ENCODE measurements around the gene UBE2F. TPM values are rescaled to one million over a fixed set of nuclear protein-coding genes. Genes with fewer than 3 reads are reported as not detected.
"Not testable (repeated sequence)": the region's sequence is repeated elsewhere in the genome, so short reads cannot be mapped to it uniquely, and the experiment has no call there.

Gene UBE2F
- total RNA-seq, 1 donor from 2014 or later = 31.2 TPM

DNA sequence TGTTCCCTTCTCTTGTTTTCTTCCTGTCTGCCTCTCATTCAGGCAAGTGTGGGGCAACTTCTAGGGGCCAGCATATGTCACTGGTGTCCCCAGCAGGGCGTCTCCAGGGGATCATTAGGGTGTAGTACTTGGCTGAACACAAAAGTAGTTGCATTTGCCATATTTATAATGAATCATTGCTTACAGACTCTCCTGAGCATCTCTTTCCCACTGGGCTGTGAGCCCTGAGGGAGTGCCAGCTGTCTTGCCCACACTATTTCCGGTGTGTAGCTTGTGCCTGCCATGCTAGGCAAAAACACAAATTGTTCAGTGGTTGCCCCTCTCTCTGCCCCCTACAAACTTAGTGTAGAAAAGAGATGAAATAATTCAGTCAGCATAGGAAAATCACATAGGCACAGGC, 53.1 kb downstream of the UBE2F start:
- no peak for DNase-seq (ENCODE audit: low read depth in 2 of 2)

DNA sequence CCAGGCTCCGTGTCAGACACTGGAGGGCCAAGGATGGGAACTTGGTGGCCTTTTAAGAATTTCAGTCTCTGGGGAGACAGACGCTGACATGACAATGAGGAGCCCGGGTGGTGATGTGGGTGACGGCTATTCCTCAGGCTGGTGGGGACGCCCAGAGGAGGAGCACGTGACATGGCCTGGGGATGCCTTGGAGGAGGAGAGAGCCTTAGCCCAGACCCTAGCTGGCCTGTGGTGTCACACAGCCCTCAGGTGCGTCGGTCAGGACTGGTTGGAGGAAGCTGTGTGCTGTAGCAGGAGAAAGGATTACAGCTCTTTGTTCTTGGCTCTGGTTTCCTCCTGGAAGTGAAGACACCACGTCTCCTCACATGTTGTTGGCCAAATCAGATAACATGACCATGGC, 54.0 kb downstream of the UBE2F start:
- DNase-seq (ENCODE audit: low read depth in 2 of 2) = no peak

DNA sequence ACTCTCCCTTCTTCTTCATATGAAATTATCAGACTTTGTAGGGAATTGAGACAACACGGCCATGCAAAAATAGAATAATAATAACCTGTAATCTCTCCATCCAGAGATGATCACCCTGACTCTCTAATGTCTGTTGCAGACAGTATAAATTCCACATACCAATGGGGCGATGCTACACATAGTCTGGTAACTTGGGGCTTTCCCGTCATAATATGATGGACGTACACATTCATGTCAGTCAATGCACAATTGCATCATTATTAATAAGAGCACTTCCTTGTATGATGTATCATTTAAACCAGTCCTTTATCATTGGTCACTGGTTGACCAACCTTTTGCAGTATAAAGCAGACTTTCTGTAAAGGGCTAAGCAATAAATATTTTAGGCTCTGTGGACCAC, 54.5 kb downstream of the UBE2F start:
- no peak for DNase-seq (ENCODE audit: low read depth in 2 of 2)

DNA sequence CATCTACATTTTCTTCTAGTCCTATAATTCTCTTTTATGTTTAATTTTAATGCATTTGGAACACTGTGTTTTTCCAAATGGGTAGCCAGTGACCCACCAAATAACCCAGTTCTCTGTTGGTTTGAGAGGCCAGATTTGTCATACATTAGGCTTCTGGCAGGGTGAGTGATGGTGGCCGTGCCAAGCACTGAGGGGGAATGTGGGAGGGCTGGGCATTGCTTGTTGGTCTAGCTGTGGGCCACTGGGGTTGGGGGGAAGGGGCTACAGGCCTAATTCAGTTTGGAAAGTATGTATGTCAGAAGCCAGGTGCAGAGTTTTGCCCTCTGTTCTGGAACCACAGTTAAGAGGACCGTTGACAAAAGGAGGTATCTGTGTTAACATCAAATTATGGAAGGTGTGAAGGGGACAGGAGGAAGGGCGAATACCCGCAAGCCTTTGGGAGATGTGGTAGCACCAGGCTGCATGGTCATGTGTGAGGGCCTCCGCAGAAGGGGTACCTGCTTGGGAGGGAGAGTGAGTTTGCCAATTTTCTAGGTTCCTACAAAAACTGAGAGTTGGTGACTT, 55.9 kb downstream of the UBE2F start:
- no peak for DNase-seq (ENCODE audit: low read depth in 2 of 2)

DNA sequence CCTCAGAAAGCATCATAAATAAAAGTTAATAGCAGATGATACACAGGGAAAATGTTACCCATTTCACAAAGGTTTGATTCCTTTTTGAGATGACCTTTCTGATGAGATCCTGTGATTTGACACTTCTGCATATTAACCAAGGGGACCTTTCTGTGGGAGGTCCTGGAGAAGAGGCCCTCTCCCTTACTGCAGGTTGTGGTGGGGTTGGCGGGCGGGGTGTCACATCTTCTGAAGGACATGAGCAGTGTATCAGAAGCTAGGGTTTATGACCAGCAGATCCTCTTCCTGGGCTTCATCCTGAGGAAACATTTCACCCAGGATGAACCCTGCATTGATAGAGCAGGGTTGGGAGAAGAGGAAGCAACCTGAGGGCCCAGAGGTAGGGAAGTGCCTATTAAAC, 56.8 kb downstream of the UBE2F start:
- no peak for DNase-seq (ENCODE audit: low read depth in 2 of 2)

DNA sequence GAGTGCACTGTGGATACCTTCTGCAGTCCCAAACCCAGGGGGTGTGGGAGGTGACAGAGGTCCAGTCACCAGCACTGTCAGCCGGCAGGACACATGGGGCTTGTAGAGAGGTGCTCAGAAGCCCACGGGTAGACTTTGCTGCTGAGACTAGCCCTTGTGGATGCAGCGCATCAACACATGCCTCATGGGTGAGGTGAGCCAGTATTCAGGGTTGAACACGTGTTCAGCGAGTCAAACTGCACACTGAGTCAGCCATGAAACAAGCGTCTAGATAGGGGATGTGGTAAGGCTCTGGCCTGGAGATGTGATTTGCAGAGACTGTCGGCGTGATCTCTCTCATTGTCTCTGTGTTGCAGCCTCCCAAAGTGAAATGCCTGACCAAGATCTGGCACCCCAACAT, 58.2 kb downstream of the UBE2F start:
- DNase-seq (ENCODE audit: low read depth in 2 of 2) = no peak

DNA sequence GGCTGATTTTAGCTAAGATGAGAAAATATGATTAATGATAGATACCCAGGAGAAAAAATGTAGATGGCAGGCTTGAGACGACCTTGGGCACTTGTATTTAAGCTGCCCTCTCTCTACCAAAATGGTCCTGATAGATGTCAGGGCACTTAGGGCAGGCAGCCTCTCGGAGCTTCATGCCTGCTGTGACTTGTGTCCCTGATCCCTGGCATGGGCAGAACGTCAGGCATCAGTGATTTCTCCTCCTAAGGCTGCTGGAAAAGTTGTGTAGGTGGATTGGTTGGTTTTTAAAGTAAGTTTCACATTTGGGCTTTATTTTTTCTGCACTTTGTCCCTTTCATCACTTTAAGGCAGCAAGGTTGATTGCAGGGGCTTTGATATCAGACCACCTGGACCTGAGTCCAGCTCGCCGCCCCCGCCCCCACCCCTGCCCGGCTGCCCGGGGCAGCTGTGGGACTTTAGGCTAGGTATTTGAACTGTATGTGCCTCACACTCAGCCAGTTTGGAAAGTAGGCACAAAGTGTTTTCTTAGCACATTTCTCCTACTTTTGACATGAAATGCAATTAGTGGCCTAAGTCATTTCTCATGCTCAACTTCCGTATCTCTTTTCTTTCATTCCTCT, 59.0 kb downstream of the UBE2F start:
- no peak for DNase-seq (ENCODE audit: low read depth in 2 of 2)

DNA sequence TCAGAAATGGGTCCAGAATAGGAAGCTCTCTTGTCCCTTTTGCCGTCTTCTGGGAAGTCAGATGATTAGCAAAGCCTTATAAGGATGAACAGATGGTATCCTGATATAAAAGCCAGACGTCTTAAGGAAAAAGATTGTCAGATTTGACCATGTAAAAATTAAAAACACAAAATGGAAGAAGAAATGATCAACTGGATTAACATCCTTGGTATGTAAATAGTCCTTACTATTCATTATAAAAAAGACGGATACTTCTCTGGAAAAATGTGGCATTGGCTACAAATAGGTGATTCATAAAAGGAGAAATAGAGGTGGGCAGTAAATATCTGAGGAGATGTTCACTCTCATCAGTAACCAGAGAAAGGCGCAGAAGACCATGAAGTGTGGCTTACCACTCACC, 60.2 kb downstream of the UBE2F start:
- no peak for DNase-seq (ENCODE audit: low read depth in 2 of 2)

DNA sequence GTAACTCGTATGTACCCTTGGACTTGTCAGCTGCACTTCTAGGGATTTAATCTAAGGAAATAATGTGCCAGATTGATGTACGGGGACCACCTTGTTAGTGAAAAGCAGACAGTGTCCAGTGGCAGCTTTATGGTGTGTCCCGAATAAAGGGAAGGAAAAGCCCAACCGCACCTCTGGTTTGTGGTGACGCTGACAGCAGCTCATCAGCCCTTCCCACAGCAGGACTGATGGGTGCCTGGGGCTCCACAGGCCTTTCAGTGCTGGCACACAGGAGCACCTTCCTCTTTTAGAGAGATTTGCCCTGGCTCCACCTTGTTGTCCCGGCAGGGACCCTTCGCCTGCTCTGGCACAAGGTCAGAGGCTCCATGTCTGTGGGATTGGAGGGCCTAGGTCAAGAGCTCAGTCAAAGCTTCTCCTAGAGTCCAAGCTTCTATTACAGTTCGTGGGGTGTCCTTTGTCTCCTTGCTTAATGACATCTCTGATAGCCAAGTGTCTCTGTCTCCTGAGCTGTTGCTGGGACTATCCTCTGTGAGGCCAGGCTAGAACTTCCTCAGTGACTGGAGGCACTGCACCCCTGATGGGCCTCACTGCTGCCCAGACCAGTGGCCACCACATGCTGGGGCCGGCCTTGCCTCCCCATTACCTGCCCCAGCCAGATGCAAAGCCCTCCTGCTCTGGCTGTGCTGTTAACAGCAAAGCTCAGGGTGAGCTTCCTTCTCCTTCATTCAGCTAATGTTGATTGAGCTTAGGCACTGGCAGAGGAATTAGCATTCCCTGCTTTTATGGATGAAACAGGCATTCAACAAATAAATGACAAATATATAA, 61.0 kb downstream of the UBE2F start:
- DNase-seq (ENCODE audit: low read depth in 2 of 2) = no peak

DNA sequence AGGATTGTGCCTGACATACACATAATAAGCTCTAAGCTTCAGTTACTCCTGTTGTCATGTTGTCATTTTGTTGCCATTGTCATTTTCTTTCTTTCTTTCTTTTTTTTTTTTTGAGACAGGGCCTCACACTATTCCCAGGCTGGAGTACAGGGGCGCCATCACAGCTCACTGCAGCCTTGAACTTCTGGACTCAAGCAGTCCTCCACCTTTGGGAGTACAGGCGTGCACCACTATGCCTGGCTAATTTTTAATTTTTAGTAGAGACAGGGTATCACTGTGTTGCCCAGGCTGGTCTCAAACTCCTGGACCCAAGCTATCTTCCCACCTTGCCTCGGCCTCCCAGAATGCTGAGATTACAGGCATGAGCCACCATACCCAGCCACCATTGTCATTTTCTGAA, 63.0 kb downstream of the UBE2F start:
- DNase-seq (ENCODE audit: low read depth in 2 of 2) = no peak

DNA sequence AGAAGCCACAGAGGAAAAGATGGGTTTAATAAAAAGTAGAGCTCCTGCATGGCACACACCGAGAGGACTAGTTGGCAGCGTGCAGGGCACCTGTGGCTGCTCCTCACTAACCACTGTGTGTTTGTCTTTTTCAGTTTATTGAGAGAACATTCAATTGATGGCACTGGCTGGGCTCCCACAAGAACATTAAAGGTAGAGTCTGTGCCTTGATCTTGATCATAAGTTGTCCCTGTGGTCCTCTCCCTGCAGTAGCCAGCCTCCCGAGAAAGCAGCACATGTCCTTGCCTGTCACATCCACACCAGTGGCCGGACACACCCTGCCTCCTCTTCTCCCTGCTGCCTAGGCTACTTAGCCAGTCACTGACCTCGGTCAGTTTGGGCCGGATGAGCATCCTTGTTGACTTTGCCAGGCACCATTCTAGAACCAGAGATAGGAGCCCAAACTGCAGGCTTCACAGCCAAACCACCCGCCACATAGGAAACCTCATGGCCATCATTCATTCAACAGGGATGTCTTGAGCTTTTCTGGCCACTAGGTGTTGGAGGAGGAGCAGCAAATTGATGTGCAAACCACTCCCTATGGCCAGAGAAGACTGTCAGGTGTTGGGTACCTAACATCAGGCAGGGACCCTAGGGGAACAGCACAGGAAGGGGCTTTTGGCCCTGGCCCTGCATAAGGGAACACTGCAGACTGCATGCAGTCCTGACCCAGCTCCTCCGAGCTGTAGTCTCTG, 63.8 kb downstream of the UBE2F start:
- no peak for DNase-seq (ENCODE audit: low read depth in 2 of 2)

DNA sequence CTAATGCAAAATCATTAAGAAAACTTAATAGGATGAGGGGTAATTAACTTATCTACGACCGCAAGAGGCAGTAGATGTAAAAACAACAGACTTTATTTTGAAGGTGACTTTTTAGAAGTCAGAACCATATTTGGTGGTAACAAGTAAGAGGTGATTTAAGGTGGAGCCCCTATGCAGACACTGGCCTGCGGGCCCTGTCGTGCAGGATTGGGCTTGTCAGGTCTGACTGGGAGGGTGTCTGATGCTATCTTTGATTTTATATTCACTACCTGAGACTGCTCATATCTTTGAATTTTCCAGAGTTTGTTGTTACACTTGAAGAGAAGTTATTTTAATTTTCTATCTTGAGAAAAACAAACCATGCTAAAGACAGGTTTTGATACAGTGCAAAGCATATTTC, 64.9 kb downstream of the UBE2F start:
- DNase-seq (ENCODE audit: low read depth in 2 of 2) = no peak

DNA sequence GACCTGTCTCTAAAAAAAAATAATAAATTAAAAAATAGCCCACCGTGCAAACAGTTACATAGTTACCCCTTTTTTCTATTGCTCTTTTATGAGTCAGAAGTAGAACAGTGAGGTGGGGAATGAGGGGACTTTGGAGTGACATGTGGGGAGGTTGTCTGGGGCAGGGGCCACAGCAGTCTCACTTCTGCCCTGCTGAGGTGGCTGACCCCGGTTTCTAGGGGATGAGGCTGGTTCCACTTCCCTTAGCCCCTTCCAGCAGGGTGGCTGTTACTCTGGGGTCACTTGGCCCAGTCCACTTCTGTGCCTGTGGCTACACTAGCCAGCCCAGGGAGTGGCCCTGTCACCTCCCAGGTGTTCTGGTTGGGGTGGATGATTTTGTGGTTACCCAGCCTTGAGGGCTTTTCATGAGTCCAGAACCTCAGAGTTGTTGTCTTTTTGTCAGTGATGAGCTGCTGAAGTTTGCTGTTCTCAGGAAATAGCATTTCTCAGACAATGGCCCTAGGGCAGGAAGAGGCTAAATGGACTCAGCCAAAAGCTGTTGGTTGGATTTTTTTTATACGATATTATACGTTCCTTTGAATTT, 66.0 kb downstream of the UBE2F start:
- no peak for DNase-seq (ENCODE audit: low read depth in 2 of 2)

DNA sequence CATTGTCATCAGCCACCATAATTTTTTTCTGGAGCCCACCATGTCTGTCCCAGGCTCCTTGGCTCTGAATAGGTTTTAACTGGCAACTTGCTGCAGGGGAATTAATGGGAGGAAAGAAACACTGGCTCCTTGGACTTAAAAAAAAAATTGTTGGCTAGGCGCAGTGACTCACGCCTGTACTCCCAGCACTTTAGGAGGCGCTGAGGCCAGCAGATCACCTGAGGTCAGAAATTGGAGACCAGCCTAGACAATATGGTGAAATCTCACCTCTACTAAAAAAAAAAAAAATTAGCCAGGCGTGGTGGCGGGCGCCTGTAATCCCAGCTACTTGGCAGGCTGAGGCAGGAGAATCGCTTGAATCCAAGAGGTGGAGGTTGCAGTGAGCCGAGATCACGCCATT, 67.2 kb downstream of the UBE2F start:
- DNase-seq (ENCODE audit: low read depth in 2 of 2) = not testable (repeated sequence)

DNA sequence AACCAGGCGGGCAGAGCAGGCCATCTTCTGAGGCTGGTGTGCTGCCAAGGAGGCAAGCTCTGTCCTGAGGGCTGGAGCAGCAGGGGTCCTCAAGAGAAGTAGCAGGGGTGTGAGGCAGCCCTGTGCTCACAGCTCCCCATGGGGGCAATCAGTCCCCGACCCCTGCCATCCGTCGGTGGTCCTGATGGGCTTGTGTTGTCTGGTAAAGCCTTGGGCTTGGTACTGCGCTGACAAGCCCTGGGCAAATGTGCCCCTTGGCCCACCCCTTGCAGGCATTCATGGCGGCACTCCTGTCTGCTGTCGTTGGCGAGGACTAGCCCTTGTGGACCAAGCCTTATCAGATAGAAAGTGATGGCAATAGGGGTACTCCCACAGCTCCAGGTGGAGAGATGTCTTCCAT, 71.4 kb downstream of the UBE2F start:
- no peak for DNase-seq (ENCODE audit: low read depth in 2 of 2)

DNA sequence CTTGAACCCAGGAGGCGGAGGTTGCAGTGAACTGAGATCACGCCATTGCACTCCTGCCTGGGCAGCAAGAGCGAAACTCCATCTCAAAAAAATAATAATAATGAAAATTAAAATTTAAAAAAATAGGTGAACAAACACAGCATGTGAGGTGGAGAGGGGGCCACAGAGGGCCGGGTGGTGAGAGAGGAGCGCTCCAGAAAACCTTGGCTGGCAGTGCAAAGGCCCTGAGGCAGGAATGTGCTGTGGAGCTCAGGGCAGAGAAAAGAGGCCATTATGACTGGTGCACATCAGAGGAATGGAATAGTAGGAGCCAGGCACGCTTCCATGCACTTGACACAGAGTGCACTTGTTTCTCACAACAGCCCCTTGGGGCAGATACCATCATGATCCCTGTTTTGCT, 72.3 kb downstream of the UBE2F start:
- no peak for DNase-seq (ENCODE audit: low read depth in 2 of 2)

DNA sequence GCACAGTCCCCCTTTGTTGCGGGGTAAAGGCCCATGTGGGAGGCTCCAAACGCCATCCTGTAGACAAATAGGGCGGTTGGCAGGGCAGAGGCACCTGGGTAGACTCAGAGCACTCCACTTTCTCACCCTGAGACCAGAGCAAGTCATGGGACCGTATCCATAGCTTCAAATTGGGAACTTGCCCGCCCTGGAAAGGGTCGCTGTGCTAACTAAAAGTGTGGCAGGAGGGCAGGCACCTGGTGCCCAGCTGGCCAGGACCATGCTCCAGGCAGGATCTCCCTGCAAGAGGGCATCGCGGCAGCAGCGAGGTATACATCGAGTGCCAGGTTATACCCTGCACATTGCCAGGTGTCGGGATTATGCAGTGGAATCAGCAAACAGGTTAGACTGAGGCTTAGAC, 73.2 kb downstream of the UBE2F start:
- no peak for DNase-seq (ENCODE audit: low read depth in 2 of 2)

DNA sequence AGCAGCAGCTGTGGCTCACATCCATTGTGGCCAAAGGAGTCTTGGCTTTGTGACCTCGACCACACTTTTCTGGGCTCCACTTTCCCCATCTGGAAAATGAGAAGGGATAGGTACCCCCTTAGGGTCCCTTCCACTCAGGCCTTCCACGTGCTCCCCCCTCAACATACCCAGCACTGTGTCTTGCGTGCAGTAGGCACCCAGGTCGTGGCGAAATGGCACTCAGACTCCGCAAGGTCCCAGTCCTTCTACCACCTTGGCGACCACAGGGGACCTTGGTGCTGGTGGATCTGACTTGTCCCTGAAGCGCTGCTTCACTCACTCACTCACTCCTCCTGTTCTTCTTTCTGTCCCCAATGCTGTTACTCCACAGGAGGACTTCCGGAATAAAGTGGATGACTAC, 74.1 kb downstream of the UBE2F start:
- DNase-seq (ENCODE audit: low read depth in 2 of 2) = no peak

DNA sequence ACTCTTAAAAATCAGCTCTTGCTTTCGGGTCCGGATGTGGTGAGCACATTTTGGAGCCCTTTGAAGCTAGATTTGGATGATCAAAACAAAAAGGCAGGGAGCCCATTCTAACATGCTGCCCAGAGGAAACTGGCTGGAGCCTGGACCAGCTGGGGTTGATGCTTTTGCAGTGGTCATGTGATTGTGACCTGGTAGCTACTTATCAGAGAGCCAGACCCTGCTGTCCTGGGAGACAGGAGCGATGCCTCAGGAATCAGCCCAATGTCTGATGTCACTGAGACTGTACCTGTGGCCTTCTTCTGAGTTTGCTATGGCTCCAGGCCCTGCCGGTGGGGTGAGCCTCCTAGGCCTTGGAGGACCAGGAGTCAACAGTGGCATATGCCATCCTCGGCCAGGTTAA, 75.3 kb downstream of the UBE2F start:
- DNase-seq (ENCODE audit: low read depth in 2 of 2) = no peak

DNA sequence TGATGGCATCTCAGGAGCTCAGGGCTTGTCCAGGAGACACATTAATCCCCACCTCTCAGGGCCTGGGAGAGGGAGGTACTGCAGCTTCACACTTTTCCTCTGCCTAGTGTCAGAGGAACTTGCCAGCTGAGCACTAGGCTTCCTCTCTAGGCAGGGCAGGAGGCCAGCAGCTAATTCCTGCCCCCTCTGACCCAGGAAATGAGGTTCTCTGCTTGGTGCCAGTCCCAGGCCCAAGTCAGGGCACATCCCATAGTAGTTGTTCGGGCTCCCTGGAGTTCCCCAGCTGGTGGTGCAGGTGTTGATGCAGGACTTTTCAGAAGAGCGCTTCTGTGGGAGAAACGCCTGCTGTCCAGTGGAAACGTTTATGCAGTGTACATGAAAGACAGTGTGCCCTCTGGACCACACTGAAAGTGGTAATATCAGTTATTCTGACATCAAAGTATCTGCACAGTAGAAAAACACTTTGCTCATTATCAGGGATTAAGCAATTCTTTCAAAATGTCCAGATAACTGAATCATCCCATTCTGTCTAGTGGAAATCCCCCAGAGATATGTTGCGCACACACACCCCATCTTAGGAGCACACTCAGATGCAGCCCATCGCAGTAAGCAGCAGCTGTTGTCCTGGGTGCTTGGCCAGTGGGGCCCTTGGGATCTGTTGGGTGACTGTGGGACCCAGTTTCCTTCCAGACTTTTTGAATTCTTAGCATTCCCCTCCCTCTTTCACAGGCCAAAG, 76.2 kb downstream of the UBE2F start:
- DNase-seq (ENCODE audit: low read depth in 2 of 2) = peak; percentile 24 to 52

DNA sequence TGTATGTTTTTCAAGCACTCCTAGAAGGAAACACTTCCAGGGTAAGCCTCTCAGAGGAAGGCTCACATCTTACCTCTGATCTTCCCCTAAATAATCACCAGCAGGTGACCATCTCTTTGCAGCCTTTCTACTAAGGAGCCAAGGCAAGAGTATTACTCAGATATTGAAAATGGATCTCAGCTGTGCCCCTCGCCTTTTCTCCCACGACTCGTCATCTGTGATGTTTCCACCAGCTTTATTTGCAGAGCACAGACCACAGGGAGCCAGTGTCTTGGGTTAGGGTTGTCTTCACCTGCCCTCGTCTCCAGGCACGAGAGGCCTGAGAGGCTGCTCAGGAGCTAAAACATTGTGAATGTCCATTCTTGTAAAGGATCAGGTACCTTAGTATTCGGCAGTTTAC, 77.0 kb downstream of the UBE2F start:
- DNase-seq (ENCODE audit: low read depth in 2 of 2) = no peak
